Effector memory CD8-positive, alpha-beta T cell (primary cell): Measurements from ENCODE around the gene FHOD3.
"Not testable (repeated sequence)": the region's sequence is repeated elsewhere in the genome, so short reads cannot be mapped to it uniquely, and the experiment has no call there.

Experiments
- ATAC-seq: fragments of 150-1000 bp; cut with Tn5 transposase; replicated peaks from 2 replicates; pipeline ENCODE4 v1.10.0; 2021; ENCODE audit warnings: mild to moderate bottlenecking, moderate library complexity
- DNase-seq, 3 experiments: peaks; one replicate each; pipeline ENCODE4 v3.0.0; 2021
- H3K27ac Mint-ChIP-seq, 2 donors: one replicate each; pipeline ENCODE4 v1.8.0; 2022; ENCODE audit warnings: mild to moderate bottlenecking in 2 of 2, mixed read lengths in 2 of 2, moderate library complexity in 2 of 2
- H3K27me3 Mint-ChIP-seq, 2 donors: one replicate each; pipeline ENCODE4 v1.8.0; 2022; ENCODE audit warnings: mixed read lengths in 2 of 2
- H3K36me3 Mint-ChIP-seq: one replicate; pipeline ENCODE4 v1.8.0; 2022; ENCODE audit warnings: mild to moderate bottlenecking, moderate library complexity, mixed read lengths; ENCODE audit not compliant: insufficient read depth
- H3K4me1 Mint-ChIP-seq, 2 donors: one replicate each; pipeline ENCODE4 v1.8.0; 2022; ENCODE audit warnings: low read depth in 2 of 2, mixed read lengths in 2 of 2
- H3K4me3 Mint-ChIP-seq, 2 donors: one replicate each; pipeline ENCODE4 v1.8.0; 2022; ENCODE audit warnings: mild to moderate bottlenecking in 2 of 2, mixed read lengths in 2 of 2, moderate library complexity in 2 of 2
- H3K9me3 Mint-ChIP-seq, 2 donors: one replicate each; pipeline ENCODE4 v1.8.0; 2022; ENCODE audit warnings: mixed read lengths in 2 of 2

FHOD3 gene

DNA sequence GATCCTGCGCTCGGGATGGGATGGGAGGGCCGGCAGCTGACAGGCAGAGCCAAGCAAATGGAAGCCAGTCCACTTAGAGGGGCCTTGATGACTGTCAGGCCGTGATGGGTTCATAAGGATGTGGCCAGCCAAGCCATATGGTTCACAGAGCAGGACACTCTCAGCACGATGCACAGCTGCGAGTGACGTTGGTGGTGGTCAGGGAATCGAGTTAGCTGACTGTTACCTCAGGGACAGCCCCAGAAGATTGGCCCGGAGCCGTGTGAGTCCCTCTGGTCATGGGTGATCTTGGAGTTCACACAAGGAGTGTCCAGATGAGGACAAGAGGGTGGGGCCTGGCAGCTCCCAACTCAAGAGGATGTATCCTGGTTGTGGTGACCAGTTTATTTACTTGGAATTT, 461.1 kb downstream of the FHOD3 start:
- Mint-ChIP-seq H3K9me3 (no peaks in the 10 kb centered on the region), H3K4me1 (no peaks in the 10 kb centered on the region), H3K27ac (no peak overlapping the region), H3K27me3 (peaks cover 23 to 25% of the 10 kb centered on the region in 2 donors), H3K4me3 (no peak overlapping the region), H3K36me3 (no peaks in the 10 kb centered on the region)
- DNase-seq (no peak), ATAC-seq (no peak)

DNA sequence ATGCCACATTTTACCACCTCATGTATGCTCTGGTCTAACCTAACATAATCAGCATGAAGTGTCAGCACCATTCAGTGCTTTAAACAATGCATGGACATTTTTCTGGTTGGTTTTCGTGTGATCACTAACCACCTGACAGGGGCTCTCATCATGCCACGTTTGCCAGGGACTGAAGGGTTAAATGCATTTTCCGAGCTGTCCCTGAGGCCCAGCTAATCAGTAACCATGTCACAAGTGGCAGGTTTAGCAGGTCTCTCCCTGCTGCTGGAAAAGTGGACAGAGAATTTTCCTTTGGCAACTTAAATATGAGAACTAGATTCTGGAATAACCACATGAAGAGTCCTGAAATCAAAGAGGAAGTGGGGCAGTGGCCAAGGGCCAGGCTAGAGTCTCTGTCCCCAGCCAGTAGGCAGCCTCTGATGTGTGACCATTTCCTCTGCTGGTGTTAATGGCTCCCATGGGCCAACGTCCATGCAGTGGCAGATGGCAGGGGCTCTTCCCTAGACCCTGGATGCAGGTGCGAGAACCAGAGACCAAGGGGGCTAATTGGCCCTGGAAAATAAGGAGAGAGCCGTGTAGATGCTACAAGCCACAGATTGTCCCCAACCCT, 461.8 kb downstream of the FHOD3 start:
- no peak for ATAC-seq
- no peaks in the 10 kb centered on the region for H3K4me1 Mint-ChIP-seq

DNA sequence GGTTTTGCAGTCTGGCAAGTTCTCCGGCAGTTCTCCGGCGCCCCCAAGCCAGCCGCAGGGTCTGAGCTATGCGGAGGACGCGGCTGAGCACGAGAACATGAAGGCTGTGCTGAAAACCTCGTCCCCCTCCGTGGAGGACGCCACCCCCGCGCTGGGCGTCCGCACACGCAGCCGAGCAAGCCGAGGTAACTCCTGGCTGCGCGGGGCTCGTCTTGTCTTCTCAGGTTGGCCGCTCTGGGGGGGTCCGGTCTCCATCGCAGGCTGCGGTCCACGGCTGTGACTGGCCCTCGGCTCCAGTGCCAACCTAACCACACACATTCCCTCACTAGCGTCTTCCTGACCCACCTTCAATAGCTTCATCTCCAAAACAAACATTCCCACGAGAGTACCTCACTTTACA, 463.1 kb downstream of the FHOD3 start:
- Mint-ChIP-seq H3K36me3 (no peaks in the 10 kb centered on the region), H3K9me3 (no peaks in the 10 kb centered on the region), H3K27ac (no peak overlapping the region), H3K27me3 (peaks cover 23 to 25% of the 10 kb centered on the region in 2 donors), H3K4me1 (no peaks in the 10 kb centered on the region), H3K4me3 (no peak overlapping the region)
- ATAC-seq (no peak), DNase-seq (no peak)

More for the DNA sequence above, 461.8 kb downstream of the FHOD3 start:
- H3K4me3 Mint-ChIP-seq = no peak overlapping the region
- no peaks in the 10 kb centered on the region for H3K36me3 Mint-ChIP-seq
- no peak overlapping the region for H3K27ac Mint-ChIP-seq
- no peaks in the 10 kb centered on the region for H3K9me3 Mint-ChIP-seq
- no peak for DNase-seq
- peaks cover 23 to 25% of the 10 kb centered on the region in 2 donors for H3K27me3 Mint-ChIP-seq

DNA sequence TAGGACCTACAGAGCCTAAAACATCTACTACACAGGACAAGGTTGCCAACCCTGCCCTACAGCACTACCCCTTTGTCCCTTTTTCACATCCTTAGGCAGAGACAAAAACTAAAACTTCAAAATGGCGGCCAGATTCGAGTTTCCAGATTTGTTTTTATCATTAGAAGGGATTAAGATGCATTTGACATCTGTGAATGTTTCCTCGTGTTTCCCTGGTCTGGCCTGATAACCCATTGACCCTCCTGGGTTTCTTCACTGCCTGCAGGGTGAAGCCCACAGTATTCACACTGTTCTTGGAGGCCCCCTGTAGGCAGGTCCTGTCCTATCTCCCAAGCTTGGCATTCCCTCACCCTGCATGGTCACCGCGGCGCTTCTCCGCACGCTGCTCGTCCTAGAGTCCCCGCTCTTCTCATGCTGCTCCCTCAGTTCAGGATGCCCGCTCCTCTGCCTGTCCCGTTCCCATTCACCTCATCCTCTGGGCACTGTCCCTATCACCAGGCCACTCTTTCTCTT, 463.7 kb downstream of the FHOD3 start:
- Mint-ChIP-seq H3K4me3 (no peak overlapping the region), H3K9me3 (no peaks in the 10 kb centered on the region), H3K36me3 (no peaks in the 10 kb centered on the region), H3K27ac (no peak overlapping the region), H3K27me3 (peaks cover 18 to 20% of the 10 kb centered on the region in 2 donors), H3K4me1 (no peaks in the 10 kb centered on the region)
- no peak for DNase-seq
- no peak for ATAC-seq

DNA sequence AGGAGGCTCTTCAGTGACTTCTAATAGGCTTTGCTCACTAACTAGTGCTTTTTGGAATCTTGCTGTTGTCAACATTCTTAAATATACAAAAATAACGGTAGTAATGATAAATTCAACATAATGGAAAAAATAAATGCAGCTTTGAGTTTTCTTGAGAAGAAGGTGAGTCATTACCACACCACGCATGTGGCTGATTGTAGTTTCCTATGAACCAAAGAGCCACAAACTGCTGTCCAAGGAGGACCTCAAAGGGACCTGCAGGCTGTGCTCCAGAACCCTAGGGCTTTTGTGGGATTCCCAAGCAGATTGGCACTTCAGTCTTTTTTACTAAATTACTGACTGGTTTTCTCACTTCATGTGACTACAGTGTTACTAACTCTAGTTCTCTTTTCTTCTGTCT, 464.6 kb downstream of the FHOD3 start:
- H3K4me3 Mint-ChIP-seq = no peak overlapping the region
- H3K27me3 Mint-ChIP-seq = peaks cover 14 to 16% of the 10 kb centered on the region in 2 donors
- no peak overlapping the region for H3K27ac Mint-ChIP-seq
- ATAC-seq (no peak), DNase-seq (no peak)
- H3K4me1 Mint-ChIP-seq = no peaks in the 10 kb centered on the region
- H3K9me3 Mint-ChIP-seq = no peaks in the 10 kb centered on the region
- no peaks in the 10 kb centered on the region for H3K36me3 Mint-ChIP-seq

DNA sequence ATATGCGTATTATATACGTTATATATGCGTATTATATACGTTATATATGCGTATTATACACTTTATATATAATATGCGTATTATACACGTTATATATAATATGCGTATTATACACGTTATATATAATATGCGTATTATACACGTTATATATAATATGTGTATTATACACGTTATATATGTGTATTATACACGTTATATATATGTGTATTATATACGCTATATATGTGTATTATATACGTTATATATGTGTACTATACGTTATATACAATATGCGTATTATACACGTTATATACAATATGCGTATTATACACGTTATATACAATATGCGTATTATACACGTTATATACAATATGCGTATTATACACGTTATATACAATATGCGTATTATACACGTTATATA, 465.5 kb downstream of the FHOD3 start:
- DNase-seq, H3K27ac Mint-ChIP-seq, H3K4me3 Mint-ChIP-seq, H3K4me1 Mint-ChIP-seq, H3K9me3 Mint-ChIP-seq, H3K36me3 Mint-ChIP-seq, ATAC-seq: not testable (repeated sequence)
- peaks cover 14 to 16% of the 10 kb centered on the region in 2 donors for H3K27me3 Mint-ChIP-seq

DNA sequence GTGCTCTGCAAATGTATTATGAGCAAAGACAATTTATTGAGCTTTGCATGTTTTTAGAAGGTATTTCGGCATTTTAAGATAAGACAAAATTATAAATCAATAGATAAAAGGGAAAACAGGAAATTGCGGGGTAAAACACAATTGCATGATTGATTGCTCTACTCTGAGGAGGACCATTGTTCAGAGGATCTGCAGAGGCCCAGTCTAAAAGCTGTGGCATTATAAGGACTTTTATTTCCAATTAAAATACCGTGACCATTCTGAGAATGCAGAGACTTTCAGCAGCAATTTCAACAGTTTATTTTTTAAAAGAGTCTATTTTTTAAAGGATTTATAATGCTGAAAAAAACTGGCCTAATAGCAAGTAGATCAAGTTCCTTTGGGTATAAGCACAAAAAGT, 469.3 kb downstream of the FHOD3 start:
- no peak for DNase-seq
- Mint-ChIP-seq H3K36me3 (no peaks in the 10 kb centered on the region), H3K4me3 (no peak overlapping the region), H3K27ac (no peak overlapping the region), H3K4me1 (peaks cover 8 to 10% of the 10 kb centered on the region in 2 donors), H3K27me3 (peaks cover under 1 to 11% of the 10 kb centered on the region in 2 donors), H3K9me3 (no peaks in the 10 kb centered on the region)
- no peak for ATAC-seq

DNA sequence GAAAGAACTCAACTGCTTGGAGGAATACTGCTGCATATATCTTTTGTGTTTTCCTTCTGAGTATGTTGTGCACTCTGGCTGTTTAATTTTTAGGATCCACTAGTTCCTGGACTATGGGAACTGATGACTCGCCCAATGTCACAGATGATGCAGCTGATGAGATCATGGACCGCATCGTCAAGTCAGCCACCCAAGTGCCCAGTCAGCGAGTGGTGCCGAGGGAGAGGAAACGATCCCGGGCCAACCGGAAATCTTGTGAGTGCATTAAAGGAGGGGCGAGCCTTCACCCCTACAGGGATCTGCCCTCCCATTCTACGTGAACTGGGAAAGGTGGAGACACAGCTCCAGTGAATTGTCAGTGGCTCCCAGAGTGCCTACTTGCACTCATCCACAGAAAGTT, 471.7 kb downstream of the FHOD3 start:
- DNase-seq = no peak
- H3K36me3 Mint-ChIP-seq = no peaks in the 10 kb centered on the region
- no peak for ATAC-seq
- no peaks in the 10 kb centered on the region for H3K9me3 Mint-ChIP-seq
- H3K27ac Mint-ChIP-seq = no peak overlapping the region
- H3K27me3 Mint-ChIP-seq = peaks cover 0 to 11% of the 10 kb centered on the region in 2 donors
- no peak overlapping the region for H3K4me3 Mint-ChIP-seq
- H3K4me1 Mint-ChIP-seq = peaks cover 8 to 10% of the 10 kb centered on the region in 2 donors

DNA sequence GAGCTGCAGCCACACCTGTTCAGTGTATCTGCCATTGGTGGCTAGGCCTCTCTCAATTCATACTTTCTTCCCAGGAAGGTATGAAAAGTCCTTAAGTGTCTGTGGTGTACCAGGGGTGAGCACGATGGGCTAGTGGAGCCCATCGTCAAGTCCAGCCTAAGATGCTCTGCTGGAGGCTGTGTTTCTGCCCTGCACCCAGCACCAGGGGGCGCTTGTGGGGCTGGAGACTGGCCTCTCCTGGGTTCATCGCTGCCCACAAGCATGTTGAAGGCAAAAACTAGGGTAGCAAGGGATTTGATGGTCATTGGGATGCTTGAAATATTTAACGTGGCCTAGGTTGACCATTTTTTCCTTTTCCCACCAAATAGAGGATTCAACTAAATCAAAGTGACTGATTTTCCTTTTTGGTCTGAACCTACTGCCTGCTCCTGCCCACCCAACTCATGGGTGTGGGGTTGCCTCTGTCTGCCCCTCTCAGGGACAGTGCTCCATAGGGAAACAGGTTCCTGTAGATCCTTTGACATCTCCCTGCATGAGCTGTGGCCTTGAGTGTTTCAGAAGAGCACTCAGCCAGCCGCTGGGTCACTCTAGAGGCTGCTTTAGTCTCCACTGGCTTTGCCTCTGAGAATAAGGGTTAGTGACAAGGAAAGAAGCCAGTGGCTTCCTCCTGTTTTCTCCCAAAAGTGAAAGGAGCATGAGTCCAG, 472.2 kb downstream of the FHOD3 start:
- Mint-ChIP-seq H3K27me3 (peaks cover 0 to 11% of the 10 kb centered on the region in 2 donors), H3K36me3 (no peaks in the 10 kb centered on the region), H3K9me3 (no peaks in the 10 kb centered on the region), H3K4me1 (peaks cover 8 to 10% of the 10 kb centered on the region in 2 donors), H3K27ac (no peak overlapping the region), H3K4me3 (no peak overlapping the region)
- no peak for ATAC-seq
- DNase-seq = no peak

DNA sequence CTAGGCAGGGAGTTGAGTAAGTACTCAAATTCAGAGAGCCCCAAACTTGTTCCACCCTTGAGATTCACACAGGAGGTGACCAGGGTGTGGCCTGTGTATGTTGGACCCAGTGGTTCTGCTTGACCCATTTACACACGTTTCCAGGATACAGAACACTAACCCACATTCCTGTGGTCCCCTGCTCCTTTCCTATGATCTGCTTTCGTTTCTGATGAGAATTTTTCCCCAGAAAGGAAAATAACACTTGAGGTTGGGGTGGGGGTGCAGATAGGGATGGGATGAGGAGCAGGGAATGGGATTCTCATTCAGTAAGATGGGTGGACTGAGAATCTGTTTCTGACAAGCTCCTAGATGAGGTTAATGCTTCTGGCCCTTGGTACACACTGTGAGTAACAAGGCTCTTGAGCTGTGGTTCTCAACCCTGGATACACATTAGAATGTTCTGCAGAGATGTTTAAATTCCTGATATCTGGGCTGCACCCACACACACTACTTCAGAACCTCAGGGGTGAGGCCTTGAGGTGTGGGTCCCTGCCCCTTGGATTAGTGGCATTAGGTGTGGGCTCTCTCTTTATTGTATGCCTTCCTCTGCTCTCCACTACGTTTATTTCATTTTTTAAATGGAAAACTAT, 472.9 kb downstream of the FHOD3 start:
- H3K4me3 Mint-ChIP-seq = no peak overlapping the region
- no peaks in the 10 kb centered on the region for H3K36me3 Mint-ChIP-seq
- DNase-seq (no peak), ATAC-seq (no peak)
- H3K4me1 Mint-ChIP-seq = peaks cover 8 to 10% of the 10 kb centered on the region in 2 donors
- H3K27me3 Mint-ChIP-seq = peaks cover 0 to 11% of the 10 kb centered on the region in 2 donors
- H3K9me3 Mint-ChIP-seq = no peaks in the 10 kb centered on the region
- no peak overlapping the region for H3K27ac Mint-ChIP-seq

DNA sequence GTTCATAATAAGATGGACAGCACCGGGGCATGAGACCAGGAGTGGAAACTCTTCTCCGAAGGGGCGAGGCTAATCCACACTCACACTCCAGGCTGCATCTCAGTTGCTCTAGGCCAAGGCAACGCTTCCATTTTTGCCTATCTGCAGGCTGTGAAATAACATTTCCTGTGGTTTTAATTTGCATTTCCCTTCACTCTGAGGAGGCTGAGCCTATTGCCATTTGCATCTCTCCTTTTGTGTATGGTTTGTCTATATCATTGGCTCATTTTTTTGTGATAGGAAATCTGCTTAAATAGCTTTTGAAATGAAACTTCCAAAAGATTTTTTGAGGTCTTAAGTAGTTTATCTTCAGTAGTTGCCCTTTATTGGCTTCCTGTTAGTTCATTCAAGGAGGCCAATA, 473.7 kb downstream of the FHOD3 start:
- DNase-seq (no peak), ATAC-seq (peak; percentile 26)
- peaks cover 0 to 11% of the 10 kb centered on the region in 2 donors for H3K27me3 Mint-ChIP-seq
- H3K27ac Mint-ChIP-seq = peak overlapping the region in 1 of 2 donors; percentile 36
- no peaks in the 10 kb centered on the region for H3K9me3 Mint-ChIP-seq
- peaks cover 8 to 10% of the 10 kb centered on the region in 2 donors for H3K4me1 Mint-ChIP-seq
- H3K4me3 Mint-ChIP-seq = peak overlapping the region in 1 of 2 donors; percentile 46
- H3K36me3 Mint-ChIP-seq = no peaks in the 10 kb centered on the region

DNA sequence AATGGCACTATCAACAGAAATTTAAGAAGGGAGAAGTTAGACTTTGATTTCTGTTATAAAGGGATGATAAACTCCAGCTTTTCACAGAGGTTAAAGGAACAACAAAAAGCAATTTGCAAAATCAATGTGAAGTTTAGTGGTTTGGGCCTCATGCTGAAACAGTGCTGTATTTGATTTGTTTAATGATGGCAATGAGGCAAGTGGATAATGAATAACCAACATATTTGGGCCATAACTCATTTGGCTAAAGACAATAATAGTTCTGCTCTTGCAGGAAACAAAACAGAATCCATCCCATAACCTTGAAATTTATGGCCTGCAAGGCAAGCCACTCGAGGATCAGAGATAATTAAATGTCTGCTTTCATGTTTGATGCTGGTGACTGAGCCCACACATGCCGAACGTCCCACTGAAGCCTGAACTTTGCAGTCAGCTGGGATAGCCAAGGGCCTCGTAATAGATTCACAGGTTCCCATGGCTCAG, 474.8 kb downstream of the FHOD3 start:
- H3K27ac Mint-ChIP-seq = no peak overlapping the region
- DNase-seq (no peak), ATAC-seq (no peak)
- H3K36me3 Mint-ChIP-seq = no peaks in the 10 kb centered on the region
- H3K27me3 Mint-ChIP-seq = peaks cover 0 to 11% of the 10 kb centered on the region in 2 donors
- no peaks in the 10 kb centered on the region for H3K9me3 Mint-ChIP-seq
- H3K4me1 Mint-ChIP-seq = peaks cover 8 to 10% of the 10 kb centered on the region in 2 donors
- no peak overlapping the region for H3K4me3 Mint-ChIP-seq

DNA sequence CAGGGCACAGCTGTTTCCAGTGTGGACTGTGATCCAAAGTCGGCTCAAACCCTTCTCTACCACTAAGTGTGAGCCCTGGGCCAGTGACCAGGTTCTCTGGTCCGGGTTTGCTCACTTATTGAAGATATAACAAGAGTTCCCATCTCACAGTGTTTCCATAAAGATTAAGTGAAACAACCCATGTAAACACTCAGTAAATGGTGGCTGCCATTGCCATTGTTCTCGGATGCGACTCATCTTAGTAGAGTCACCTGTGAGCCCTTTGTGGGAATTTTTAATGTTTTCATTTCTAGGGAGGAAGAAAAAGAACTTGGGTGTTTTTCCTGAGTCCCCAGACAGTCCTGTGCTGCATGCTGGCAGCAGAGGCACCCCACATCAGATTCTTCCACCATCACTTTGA, 477.9 kb downstream of the FHOD3 start:
- H3K4me1 Mint-ChIP-seq = peaks cover 8 to 10% of the 10 kb centered on the region in 2 donors
- DNase-seq (no peak), ATAC-seq (no peak)
- no peaks in the 10 kb centered on the region for H3K9me3 Mint-ChIP-seq
- no peaks in the 10 kb centered on the region for H3K27me3 Mint-ChIP-seq
- H3K4me3 Mint-ChIP-seq = no peak overlapping the region
- H3K27ac Mint-ChIP-seq = no peak overlapping the region
- H3K36me3 Mint-ChIP-seq = no peaks in the 10 kb centered on the region
